HepG2 (cell line): ENCODE measurements around the gene VWCE. TPM values are rescaled to one million over a fixed set of nuclear protein-coding genes. Genes with fewer than 3 reads are reported as not detected.

Experiments
- ARNT ChIP-seq: fragments of 450-650 bp; IDR thresholded peaks from 2 replicates; pipeline ENCODE4 v1.6.1; 2017
- ATF2 ChIP-seq: sonication (generic); formaldehyde crosslinking; IDR thresholded peaks from 2 replicates; pipeline ENCODE4 v1.4.0; 2020; ENCODE audit warnings: missing genetic modification reagents
- CAMTA2 ChIP-seq: sonication (generic); formaldehyde crosslinking; IDR thresholded peaks from 2 replicates; pipeline ENCODE4 v1.4.0; 2020; ENCODE audit warnings: mild to moderate bottlenecking, missing genetic modification reagents, borderline replicate concordance
- CEBPB ChIP-seq: IDR thresholded peaks from 2 replicates; pipeline ENCODE4 v1.6.1; 2011; ENCODE audit warnings: low read depth, low read length, improper control_type of control experiment, borderline replicate concordance
- EZH2 ChIP-seq: conservative IDR thresholded peaks from 2 replicates; pipeline ENCODE4 v1.6.1; 2012; ENCODE audit warnings: mild to moderate bottlenecking, low read depth, low read length, moderate library complexity
- FOXK2 ChIP-seq: fragments of 450-650 bp; IDR thresholded peaks from 2 replicates; pipeline ENCODE4 v1.6.1; 2016
- HOXA3 ChIP-seq: sonication (generic); formaldehyde crosslinking; IDR thresholded peaks from 2 replicates; pipeline ENCODE4 v1.5.0; 2020; ENCODE audit warnings: missing genetic modification reagents
- NFATC3 ChIP-seq: sonication (generic); formaldehyde crosslinking; IDR thresholded peaks from 2 replicates; pipeline ENCODE4 v1.5.1; 2020; ENCODE audit warnings: mild to moderate bottlenecking, missing genetic modification reagents
- SIN3A ChIP-seq: IDR thresholded peaks from 2 replicates; pipeline ENCODE4 v1.6.1; 2011; ENCODE audit warnings: low read depth, mild to moderate bottlenecking, control low read depth, low read length, borderline replicate concordance
- SMARCE1 ChIP-seq: fragments of 450-650 bp; IDR thresholded peaks from 2 replicates; pipeline ENCODE4 v1.6.1; 2017; ENCODE audit warnings: borderline replicate concordance
- TEAD2 ChIP-seq: sonication (generic); formaldehyde crosslinking; IDR thresholded peaks from 2 replicates; pipeline ENCODE4 v1.9.0; 2021; ENCODE audit warnings: missing genetic modification reagents
- TEAD3 ChIP-seq: optimal IDR thresholded peaks from 2 replicates; pipeline ENCODE3; 2016; ENCODE audit warnings: borderline replicate concordance
- TFDP2 ChIP-seq: sonication (generic); formaldehyde crosslinking; IDR thresholded peaks from 2 replicates; pipeline ENCODE4 v1.4.0; 2020; ENCODE audit warnings: missing genetic modification reagents
- TMF1 ChIP-seq: sonication (generic); formaldehyde crosslinking; IDR thresholded peaks from 2 replicates; pipeline ENCODE4 v1.8.1; 2022; ENCODE audit warnings: low read depth, missing genetic modification reagents
- ZBTB40 ChIP-seq, 2 experiments: fragments of 450-650 bp in 1 of 2; sonication (generic) in 1 of 2; formaldehyde crosslinking in 1 of 2; IDR thresholded peaks; 2 replicates each; pipeline versions ENCODE4 v1.6.1 to v1.8.0; 2016 to 2022; ENCODE audit warnings: antibody characterized with exemption in 1 of 2, mild to moderate bottlenecking in 1 of 2, missing genetic modification reagents in 1 of 2
- ZNF263 ChIP-seq: sonication (generic); formaldehyde crosslinking; IDR thresholded peaks from 2 replicates; pipeline ENCODE4 v1.4.0; 2020; ENCODE audit warnings: missing genetic modification reagents
- ZNF709 ChIP-seq: sonication (generic); formaldehyde crosslinking; IDR thresholded peaks from 2 replicates; pipeline ENCODE4 v1.5.0; 2020; ENCODE audit warnings: mild to moderate bottlenecking, missing genetic modification reagents
- polyA plus RNA-seq, 8 experiments: library from polyadenylated mRNA; depleted of rRNA in 3 of 8; stranded (reverse) in 7 of 8; unstranded in 1 of 8; fragments of >200 nt; fragmentation: Illumina TruSeq in 4 of 8; extraction: Trizol in 4 of 8; gene quantifications; 2 replicates each; pipeline versions ENCODE4 v1.2.1 to v1.2.3, GENCODE V29; 2011 to 2016; ENCODE audit warnings: low read depth in 4 of 8, missing spikeins in 1 of 8, mixed read lengths in 1 of 8; ENCODE audit not compliant: insufficient read depth in 1 of 8
- total RNA-seq, 5 experiments: library from RNA; depleted of rRNA; stranded (reverse); fragments of >200 nt; fragmentation: Illumina TruSeq; extraction: Trizol; gene quantifications; 2 replicates each; pipeline ENCODE4 v1.2.3, GENCODE V29; 2016; ENCODE audit warnings: low read depth in 1 of 5

VWCE gene
- total and polyA plus RNA-seq, 2 of the 13 experiments (the other 11 are each of a cell fraction or from before 2014, with no cell fraction given), result 27.6 to 58.3 TPM

GRCh38 chr11:61294717-61295595 is at the start of gene VWCE (continued):
- TF ChIP-seq ZBTB40 (IDR thresholded peaks at IDR 0.05), result no peak
- TF ChIP-seq ZBTB40 (CRISPR knock-in tag; IDR thresholded peaks at IDR 0.05), result peak; percentile 31
- no peak; the same call in 1 of the 2 replicates for TF ChIP-seq ZNF709 (CRISPR knock-in tag)
- no peak for TF ChIP-seq NFATC3
- no peak for TF ChIP-seq ARNT
- TF ChIP-seq CAMTA2, result no peak
- TF ChIP-seq TFDP2, result peak; percentile 17; the same call in 1 of the 2 replicates
- peak; percentile 10 for TF ChIP-seq ZNF263 (CRISPR knock-in tag)
- TF ChIP-seq SMARCE1, result no peak
- peak; percentile 31 for TF ChIP-seq TEAD3
- no peak for TF ChIP-seq FOXK2
- peak; percentile 79; the same call in 1 of the 2 replicates for TF ChIP-seq TMF1 (CRISPR knock-in tag)
- TF ChIP-seq HOXA3, result peak; percentile 49; the same call in 1 of the 2 replicates
- TF ChIP-seq ATF2 (CRISPR knock-in tag), result no peak
- no peak for TF ChIP-seq CEBPB
- 0 out of 2 replicates have a peak, but pooled peaks have one; percentile 59 for TF ChIP-seq SIN3A
- TF ChIP-seq EZH2, result no peak
- TF ChIP-seq TEAD2 (CRISPR knock-in tag), result no peak
